IgD-negative memory B cell (primary cell): Measurements from ENCODE around the gene MEOX2. TPM values are rescaled to one million over a fixed set of nuclear protein-coding genes. Genes with fewer than 3 reads are reported as not detected.

Experiments used
- H3K27ac Mint-ChIP-seq, 3 donors: one replicate each; pipeline ENCODE4 v1.8.0; 2020 to 2022; ENCODE audit warnings: mild to moderate bottlenecking in 3 of 3, mixed read lengths in 3 of 3, moderate library complexity in 1 of 3
- H3K27me3 Mint-ChIP-seq: one replicate; pipeline ENCODE4 v1.8.0; 2021; ENCODE audit warnings: mixed read lengths
- H3K36me3 Mint-ChIP-seq: one replicate; pipeline ENCODE4 v1.8.0; 2020; ENCODE audit warnings: mild to moderate bottlenecking, mixed read lengths
- H3K4me1 Mint-ChIP-seq, 3 donors: one replicate each; pipeline ENCODE4 v1.8.0; 2020 to 2022; ENCODE audit warnings: mixed read lengths in 3 of 3, mild to moderate bottlenecking in 1 of 3
- H3K4me3 Mint-ChIP-seq, 4 donors: one replicate each; pipeline ENCODE4 v1.8.0; 2020 to 2022; ENCODE audit warnings: mild to moderate bottlenecking in 4 of 4, mixed read lengths in 4 of 4, moderate library complexity in 3 of 4
- H3K9me3 Mint-ChIP-seq, 3 donors: one replicate each; pipeline ENCODE4 v1.8.0; 2020 to 2021; ENCODE audit warnings: mixed read lengths in 3 of 3, mild to moderate bottlenecking in 1 of 3
- polyA plus RNA-seq: library from polyadenylated mRNA; unstranded; fragments of 300-500 nt; fragmentation: Illumina TruSeq; gene quantifications from one replicate; pipeline ENCODE4 v1.2.3, GENCODE V29; 2021

MEOX2 gene
- polyA plus RNA-seq, 1 donor from 2014 or later, result not detected

- H3K9me3 Mint-ChIP-seq, result peaks cover 2 to 7% (median 3%) of the 10 kb centered on the region in 3 donors
- H3K4me3 Mint-ChIP-seq, result no peak overlapping the region
- no peak overlapping the region for H3K27ac Mint-ChIP-seq
- no peaks in the 10 kb centered on the region for H3K36me3 Mint-ChIP-seq
- no peaks in the 10 kb centered on the region for H3K27me3 Mint-ChIP-seq
- H3K4me1 Mint-ChIP-seq, result peaks cover 0 to 1% (median 0%) of the 10 kb centered on the region in 3 donors
Observed at GRCh38 chr7:15577600-15577999, 108.9 kb downstream of the MEOX2 start.

- no peak overlapping the region for H3K4me3 Mint-ChIP-seq
- H3K4me1 Mint-ChIP-seq, result peaks cover 0 to 1% (median 0%) of the 10 kb centered on the region in 3 donors
- peaks cover 2 to 4% (median 3%) of the 10 kb centered on the region in 3 donors for H3K9me3 Mint-ChIP-seq
- H3K36me3 Mint-ChIP-seq, result no peaks in the 10 kb centered on the region
- no peaks in the 10 kb centered on the region for H3K27me3 Mint-ChIP-seq
- no peak overlapping the region for H3K27ac Mint-ChIP-seq
Observed at GRCh38 chr7:15571301-15571878, 115.1 kb downstream of the MEOX2 start.

GRCh38 chr7:15567652-15568051 lies 118.8 kb downstream of the MEOX2 start:
- Mint-ChIP-seq H3K4me3 (no peak overlapping the region), H3K9me3 (peaks cover 0 to 4% (median 2%) of the 10 kb centered on the region in 3 donors), H3K36me3 (no peaks in the 10 kb centered on the region), H3K27ac (no peak overlapping the region), H3K27me3 (no peaks in the 10 kb centered on the region), H3K4me1 (no peaks in the 10 kb centered on the region)

- Mint-ChIP-seq H3K4me3 (no peak overlapping the region), H3K4me1 (no peaks in the 10 kb centered on the region), H3K27ac (no peak overlapping the region), H3K27me3 (no peaks in the 10 kb centered on the region), H3K9me3 (peaks cover 0 to 4% (median 2%) of the 10 kb centered on the region in 3 donors), H3K36me3 (no peaks in the 10 kb centered on the region)
Observed at GRCh38 chr7:15567036-15567435, 119.4 kb downstream of the MEOX2 start.

- no peak overlapping the region for H3K4me3 Mint-ChIP-seq
Observed at GRCh38 chr7:15566476-15566875, 120.0 kb downstream of the MEOX2 start.

GRCh38 chr7:15561835-15562234 lies 124.6 kb downstream of the MEOX2 start, which contains the start of gene AGMO:
Gene AGMO, minus strand, starts transcription at chr7:15562015.
- no peak within 1 kb of the TSS for H3K27ac Mint-ChIP-seq
- peaks cover 1% of the 10 kb centered on the region for H3K36me3 Mint-ChIP-seq
- H3K4me1 Mint-ChIP-seq, result no peaks in the 10 kb centered on the region
- peaks cover 0 to 12% (median 2%) of the 10 kb centered on the region in 3 donors for H3K9me3 Mint-ChIP-seq
- peak within 1 kb of the TSS in 1 of 4 donors; percentile 60 for H3K4me3 Mint-ChIP-seq
- no peaks in the 10 kb centered on the region for H3K27me3 Mint-ChIP-seq

More at GRCh38 chr7:15566476-15566875, 120.0 kb downstream of the MEOX2 start:
- no peaks in the 10 kb centered on the region for H3K4me1 Mint-ChIP-seq
- peaks cover 0 to 4% (median 2%) of the 10 kb centered on the region in 3 donors for H3K9me3 Mint-ChIP-seq
- no peak overlapping the region for H3K27ac Mint-ChIP-seq
- H3K36me3 Mint-ChIP-seq, result peaks cover 1% of the 10 kb centered on the region
- no peaks in the 10 kb centered on the region for H3K27me3 Mint-ChIP-seq

Other genes starting within 250 kb of the MEOX2 start
- gene AGMO, start 124.7 kb downstream of the MEOX2 start, polyA plus RNA-seq, result not detected